Measurements from ENCODE around the gene TSG101.

TSG101 gene

GRCh38 chr11:18526521-18527296 lies at the start of gene TSG101:
TSG101 (minus strand) TSS chr11:18526942; CDS start chr11:18526816, 126 bp downstream.
- peak; percentile 86 for DNase-seq (ENCODE audit: low read depth)

- DNase-seq (ENCODE audit: low read depth): no peak
Observed at GRCh38 chr11:18575361-18575760, 48.6 kb upstream of the TSG101 start.

- no peak for DNase-seq (ENCODE audit: low read depth)
Observed at GRCh38 chr11:18567081-18567480, 40.3 kb upstream of the TSG101 start.

GRCh38 chr11:18566406-18566805 lies 39.7 kb upstream of the TSG101 start:
- no peak for DNase-seq (ENCODE audit: low read depth)

- DNase-seq (ENCODE audit: low read depth): no peak
Observed at GRCh38 chr11:18564149-18564548, 37.4 kb upstream of the TSG101 start.

- no peak for DNase-seq (ENCODE audit: low read depth)
Observed at GRCh38 chr11:18563090-18563730, 36.5 kb upstream of the TSG101 start.

GRCh38 chr11:18548001-18548400 lies 21.3 kb upstream of the TSG101 start:
- DNase-seq (ENCODE audit: low read depth): no peak

- no peak for DNase-seq (ENCODE audit: low read depth)
Observed at GRCh38 chr11:18540207-18541009, 13.7 kb upstream of the TSG101 start.

- DNase-seq (ENCODE audit: low read depth): no peak
Observed at GRCh38 chr11:18536209-18536608, 9.5 kb upstream of the TSG101 start.

GRCh38 chr11:18534245-18534644 lies 7.5 kb upstream of the TSG101 start:
- no peak for DNase-seq (ENCODE audit: low read depth)

- DNase-seq (ENCODE audit: low read depth): no peak
Observed at GRCh38 chr11:18533365-18533764, 6.6 kb upstream of the TSG101 start.

- DNase-seq (ENCODE audit: low read depth): no peak
Observed at GRCh38 chr11:18527512-18527911, 770 bp upstream of the TSG101 start.

- no peak for DNase-seq (ENCODE audit: low read depth)
Observed at GRCh38 chr11:18526130-18526520, 617 bp downstream of the TSG101 start.

- no peak for DNase-seq (ENCODE audit: low read depth)
Observed at GRCh38 chr11:18524248-18524647, 2.5 kb downstream of the TSG101 start.

- DNase-seq (ENCODE audit: low read depth): no peak
Observed at GRCh38 chr11:18523084-18523483, 3.7 kb downstream of the TSG101 start.

- DNase-seq (ENCODE audit: low read depth): no peak
Observed at GRCh38 chr11:18522388-18522787, 4.4 kb downstream of the TSG101 start.

GRCh38 chr11:18521122-18521521 lies 5.6 kb downstream of the TSG101 start:
- DNase-seq (ENCODE audit: low read depth): no peak

GRCh38 chr11:18502352-18502751 lies 24.4 kb downstream of the TSG101 start:
- no peak for DNase-seq (ENCODE audit: low read depth)

GRCh38 chr11:18501629-18502028 lies 25.1 kb downstream of the TSG101 start:
- DNase-seq (ENCODE audit: low read depth): no peak

GRCh38 chr11:18498039-18498438 lies 28.7 kb downstream of the TSG101 start:
- DNase-seq (ENCODE audit: low read depth): no peak

GRCh38 chr11:18495703-18496102 lies 31.0 kb downstream of the TSG101 start:
- DNase-seq (ENCODE audit: low read depth): no peak

- DNase-seq (ENCODE audit: low read depth): no peak
Observed at GRCh38 chr11:18495271-18495670, 31.5 kb downstream of the TSG101 start.

GRCh38 chr11:18493310-18493709 lies 33.4 kb downstream of the TSG101 start:
- DNase-seq (ENCODE audit: low read depth): no peak
